Glutamatergic neuron (in vitro differentiated cells): Measurements from ENCODE around the gene HSD17B13. TPM values are rescaled to one million over a fixed set of nuclear protein-coding genes. Genes with fewer than 3 reads are reported as not detected.

Source experiments
- DNase-seq: peaks from one replicate; pipeline ENCODE4 v3.0.0; 2022
- H3K27ac Mint-ChIP-seq: one replicate; pipeline ENCODE4 v1.8.0; 2020; ENCODE audit warnings: mild to moderate bottlenecking, mixed read lengths, inconsistent platforms; ENCODE audit not compliant: unreplicated experiment
- H3K27me3 Mint-ChIP-seq: one replicate; pipeline ENCODE4 v1.8.0; 2020; ENCODE audit warnings: mild to moderate bottlenecking, moderate library complexity, mixed read lengths, inconsistent platforms; ENCODE audit not compliant: unreplicated experiment
- H3K36me3 Mint-ChIP-seq: one replicate; pipeline ENCODE4 v1.8.0; 2020; ENCODE audit warnings: mild to moderate bottlenecking, mixed read lengths, inconsistent platforms; ENCODE audit not compliant: unreplicated experiment
- H3K4me1 Mint-ChIP-seq: one replicate; pipeline ENCODE4 v1.8.0; 2020; ENCODE audit warnings: mild to moderate bottlenecking, low read depth, mixed read lengths, inconsistent platforms; ENCODE audit not compliant: unreplicated experiment
- H3K4me3 Mint-ChIP-seq: one replicate; pipeline ENCODE4 v1.8.0; 2020; ENCODE audit warnings: mild to moderate bottlenecking, mixed read lengths, inconsistent platforms; ENCODE audit not compliant: unreplicated experiment
- H3K9me3 Mint-ChIP-seq: one replicate; pipeline ENCODE4 v1.8.0; 2020; ENCODE audit warnings: mild to moderate bottlenecking, moderate library complexity, mixed read lengths, inconsistent platforms; ENCODE audit not compliant: unreplicated experiment
- CTCF ChIP-seq: fragments of 200-600 bp; sonication (generic); IDR thresholded peaks from one replicate; pipeline ENCODE4 v1.5.0; 2021; ENCODE audit not compliant: partially characterized antibody, unreplicated experiment
- total RNA-seq: library from RNA; stranded (reverse); fragmentation: NEBNext Ultra II Directional; extraction: Animal tissue kit (Norgen Biotek cat#: 25700); gene quantifications from one replicate; pipeline ENCODE4 v1.2.1, GENCODE V29; 2021; ENCODE audit not compliant: unreplicated experiment

The HSD17B13 gene
- total RNA-seq, 1 donor from 2014 or later, result 0.25 TPM

- no peaks in the 10 kb centered on the region for H3K27me3 Mint-ChIP-seq
- H3K9me3 Mint-ChIP-seq, result no peaks in the 10 kb centered on the region
- peaks cover 10% of the 10 kb centered on the region for H3K36me3 Mint-ChIP-seq
- no peak overlapping the region for H3K4me3 Mint-ChIP-seq
- H3K27ac Mint-ChIP-seq, result no peak overlapping the region
- no peak for TF ChIP-seq CTCF
- H3K4me1 Mint-ChIP-seq, result no peaks in the 10 kb centered on the region
- DNase-seq, result no peak
These were observed 14.7 kb upstream of the HSD17B13 start for GRCh38 chr4:87337361-87337760.

GRCh38 chr4:87333267-87333666 lies 10.6 kb upstream of the HSD17B13 start:
- H3K36me3 Mint-ChIP-seq, result peaks cover 10% of the 10 kb centered on the region
- no peaks in the 10 kb centered on the region for H3K4me1 Mint-ChIP-seq
- no peak for TF ChIP-seq CTCF
- no peaks in the 10 kb centered on the region for H3K27me3 Mint-ChIP-seq
- DNase-seq, result no peak
- H3K9me3 Mint-ChIP-seq, result peaks cover 2% of the 10 kb centered on the region
- H3K27ac Mint-ChIP-seq, result no peak overlapping the region
- no peak overlapping the region for H3K4me3 Mint-ChIP-seq

GRCh38 chr4:87330761-87331160 lies 8.1 kb upstream of the HSD17B13 start:
- no peaks in the 10 kb centered on the region for H3K27me3 Mint-ChIP-seq
- TF ChIP-seq CTCF, result no peak
- H3K4me1 Mint-ChIP-seq, result no peaks in the 10 kb centered on the region
- no peak overlapping the region for H3K4me3 Mint-ChIP-seq
- H3K27ac Mint-ChIP-seq, result no peak overlapping the region
- DNase-seq, result no peak
- H3K9me3 Mint-ChIP-seq, result peaks cover 2% of the 10 kb centered on the region
- H3K36me3 Mint-ChIP-seq, result peaks cover 10% of the 10 kb centered on the region

GRCh38 chr4:87327136-87327535 lies 4.5 kb upstream of the HSD17B13 start:
- H3K27ac Mint-ChIP-seq, result no peak overlapping the region
- H3K9me3 Mint-ChIP-seq, result peaks cover 2% of the 10 kb centered on the region
- H3K4me1 Mint-ChIP-seq, result no peaks in the 10 kb centered on the region
- DNase-seq, result no peak
- no peaks in the 10 kb centered on the region for H3K27me3 Mint-ChIP-seq
- TF ChIP-seq CTCF, result no peak
- H3K4me3 Mint-ChIP-seq, result no peak overlapping the region
- no peaks in the 10 kb centered on the region for H3K36me3 Mint-ChIP-seq

- no peaks in the 10 kb centered on the region for H3K36me3 Mint-ChIP-seq
- no peaks in the 10 kb centered on the region for H3K27me3 Mint-ChIP-seq
- TF ChIP-seq CTCF, result no peak
- H3K9me3 Mint-ChIP-seq, result peaks cover 2% of the 10 kb centered on the region
- H3K27ac Mint-ChIP-seq, result no peak overlapping the region
- H3K4me1 Mint-ChIP-seq, result no peaks in the 10 kb centered on the region
- no peak for DNase-seq
- no peak overlapping the region for H3K4me3 Mint-ChIP-seq
These were observed 3.8 kb upstream of the HSD17B13 start for GRCh38 chr4:87326460-87326859.
